HG03103 (cell line): ENCODE data around the gene POU2AF2.

Experiments used
- ATAC-seq: cut with Tn5 transposase; IDR thresholded peaks from one replicate; pipeline ENCODE4 v1.9.1; 2021; ENCODE audit warnings: low read depth; ENCODE audit not compliant: unreplicated experiment

POU2AF2 gene

GRCh38 chr11:111327908-111328624, 82.5 kb downstream of the POU2AF2 start:
- no peak for ATAC-seq

- ATAC-seq, result no peak
Observed at GRCh38 chr11:111329306-111330204, 84.0 kb downstream of the POU2AF2 start.

GRCh38 chr11:111330234-111330893, 84.8 kb downstream of the POU2AF2 start:
- no peak for ATAC-seq

- ATAC-seq, result no peak
Observed at GRCh38 chr11:111331711-111332479, 86.4 kb downstream of the POU2AF2 start.

- ATAC-seq, result no peak
Observed at GRCh38 chr11:111334532-111335502, 89.3 kb downstream of the POU2AF2 start.

- ATAC-seq, result no peak
Observed at GRCh38 chr11:111335549-111335948, 90.0 kb downstream of the POU2AF2 start.
